H9 (cell line): ENCODE data around the gene NOBOX. TPM values are rescaled to one million over a fixed set of nuclear protein-coding genes. Genes with fewer than 3 reads are reported as not detected.

Experiments used
- DNase-seq: peaks from one replicate; pipeline ENCODE4 v3.0.0-alpha.2; 2017
- H2AFZ ChIP-seq: one replicate; pipeline ENCODE4 v1.6.1; 2013; ENCODE audit warnings: mild to moderate bottlenecking, low read length, control low read depth, moderate library complexity
- H2AK5ac ChIP-seq: 2 replicates; pipeline ENCODE4 v1.6.1; 2013; ENCODE audit warnings: low read length, control low read depth, mixed read lengths; ENCODE audit not compliant: insufficient read length
- H2BK120ac ChIP-seq: one replicate; pipeline ENCODE4 v1.6.1; 2013; ENCODE audit warnings: low read depth, mild to moderate bottlenecking, low read length, control low read depth, inconsistent platforms; ENCODE audit not compliant: poor library complexity, severe bottlenecking
- H2BK12ac ChIP-seq: 2 replicates; pipeline ENCODE4 v1.6.1; 2013; ENCODE audit warnings: low read length, control low read depth, mixed read lengths, low read depth; ENCODE audit not compliant: insufficient read length
- H2BK15ac ChIP-seq: 2 replicates; pipeline ENCODE4 v1.6.1; 2013; ENCODE audit warnings: low read depth, low read length, control low read depth
- H2BK20ac ChIP-seq: one replicate; pipeline ENCODE4 v1.6.1; 2013; ENCODE audit warnings: low read depth, mild to moderate bottlenecking, low read length, control low read depth, inconsistent platforms; ENCODE audit not compliant: poor library complexity, severe bottlenecking
- H2BK5ac ChIP-seq: 2 replicates; pipeline ENCODE4 v1.6.1; 2013; ENCODE audit warnings: low read length, control low read depth, mixed read lengths; ENCODE audit not compliant: insufficient read length
- H3K14ac ChIP-seq: 2 replicates; pipeline ENCODE4 v1.6.1; 2013; ENCODE audit warnings: low read length, control low read depth; ENCODE audit not compliant: insufficient read depth
- H3K18ac ChIP-seq: 2 replicates; pipeline ENCODE4 v1.6.1; 2013; ENCODE audit warnings: low read depth, mild to moderate bottlenecking, mixed read lengths, low read length, control low read depth; ENCODE audit not compliant: insufficient read length
- H3K23ac ChIP-seq: 2 replicates; pipeline ENCODE4 v1.6.1; 2013; ENCODE audit warnings: low read length, control low read depth, mixed read lengths, low read depth; ENCODE audit not compliant: insufficient read length
- H3K23me2 ChIP-seq: 2 replicates; pipeline ENCODE4 v1.6.1; 2013; ENCODE audit warnings: low read depth, mild to moderate bottlenecking, mixed read lengths, low read length, control low read depth; ENCODE audit not compliant: insufficient read length, poor library complexity, severe bottlenecking
- H3K27ac ChIP-seq: 2 replicates; pipeline ENCODE4 v1.5.1; 2013; ENCODE audit warnings: low read length, control low read depth, mixed read lengths, low read depth; ENCODE audit not compliant: insufficient read length
- H3K27me3 ChIP-seq: 2 replicates; pipeline ENCODE4 v1.6.1; 2013; ENCODE audit warnings: low read length, control low read depth, inconsistent platforms; ENCODE audit not compliant: insufficient read depth
- H3K4ac ChIP-seq: 2 replicates; pipeline ENCODE4 v1.6.1; 2013; ENCODE audit warnings: low read depth, mild to moderate bottlenecking, control low read depth, inconsistent platforms, low read length, moderate library complexity
- H3K4me1 ChIP-seq: 2 replicates; pipeline ENCODE4 v1.6.1; 2013; ENCODE audit warnings: low read length, control low read depth, inconsistent platforms; ENCODE audit not compliant: insufficient read depth
- H3K4me2 ChIP-seq: 2 replicates; pipeline ENCODE4 v1.6.1; 2013; ENCODE audit warnings: low read length, control low read depth, mixed read lengths; ENCODE audit not compliant: insufficient read length, insufficient read depth
- H3K56ac ChIP-seq: 2 replicates; pipeline ENCODE4 v1.6.1; 2013; ENCODE audit warnings: low read depth, mild to moderate bottlenecking, mixed read lengths, low read length, control low read depth; ENCODE audit not compliant: insufficient read length
- H3K79me1 ChIP-seq: 2 replicates; pipeline ENCODE4 v1.6.1; 2013; ENCODE audit warnings: low read depth, mild to moderate bottlenecking, moderate library complexity, low read length, control low read depth, inconsistent platforms; ENCODE audit not compliant: insufficient read depth, poor library complexity, severe bottlenecking
- H3K79me2 ChIP-seq: 2 replicates; pipeline ENCODE4 v1.6.1; 2013; ENCODE audit warnings: low read length, control low read depth, inconsistent platforms; ENCODE audit not compliant: insufficient read depth
- H3K9ac ChIP-seq: 2 replicates; pipeline ENCODE4 v1.6.1; 2013; ENCODE audit warnings: low read length, control low read depth, mixed read lengths; ENCODE audit not compliant: insufficient read length; ENCODE audit errors: extremely low read depth
- H3K9me3 ChIP-seq: one replicate; pipeline ENCODE4 v1.6.1; 2013; ENCODE audit warnings: low read depth, low read length, inconsistent platforms; ENCODE audit not compliant: control insufficient read depth
- H3T11ph ChIP-seq: one replicate; pipeline ENCODE4 v1.6.1; 2013; ENCODE audit warnings: mild to moderate bottlenecking, low read length, control low read depth, inconsistent platforms
- H4K20me1 ChIP-seq: one replicate; pipeline ENCODE4 v1.6.1; 2013; ENCODE audit not compliant: control insufficient read depth, insufficient read length, insufficient read depth
- H4K5ac ChIP-seq: 2 replicates; pipeline ENCODE4 v1.6.1; 2013; ENCODE audit warnings: low read depth, mild to moderate bottlenecking, mixed read lengths, low read length, control low read depth; ENCODE audit not compliant: insufficient read length
- H4K8ac ChIP-seq: replicated peaks from 2 replicates; pipeline ENCODE4 v1.6.1; 2013; ENCODE audit warnings: low read length, control low read depth, mixed read lengths, low read depth; ENCODE audit not compliant: insufficient read length
- H4K91ac ChIP-seq: 2 replicates; pipeline ENCODE4 v1.6.1; 2013; ENCODE audit warnings: low read depth, mild to moderate bottlenecking, moderate library complexity, mixed read lengths, low read length, control low read depth; ENCODE audit not compliant: insufficient read length
- H3K27ac Mint-ChIP-seq, 3 experiments: 2 replicates in 2 of 3; 3 replicates in 1 of 3; pipeline ENCODE4 v1.8.0; 2020 to 2021; ENCODE audit warnings: mixed read lengths in 3 of 3, mild to moderate bottlenecking in 1 of 3, moderate library complexity in 1 of 3
- H3K27me3 Mint-ChIP-seq: 2 replicates; pipeline ENCODE4 v1.8.0; 2021; ENCODE audit warnings: low read depth, mild to moderate bottlenecking, moderate library complexity, mixed read lengths
- H3K36me3 Mint-ChIP-seq, 3 experiments: 2 replicates in 2 of 3; 3 replicates in 1 of 3; pipeline ENCODE4 v1.8.0; 2020 to 2021; ENCODE audit warnings: low read depth in 3 of 3, mixed read lengths in 3 of 3; ENCODE audit not compliant: insufficient read depth in 1 of 3
- H3K4me1 Mint-ChIP-seq, 2 experiments: 2 replicates each; pipeline ENCODE4 v1.8.0; 2020; ENCODE audit warnings: mixed read lengths in 2 of 2
- H3K4me3 Mint-ChIP-seq, 2 experiments: 2 replicates in 1 of 2; 3 replicates in 1 of 2; pipeline ENCODE4 v1.8.0; 2020 to 2021; ENCODE audit warnings: mild to moderate bottlenecking in 2 of 2, mixed read lengths in 2 of 2, moderate library complexity in 1 of 2
- H3K9me3 Mint-ChIP-seq, 2 experiments: 2 replicates in 1 of 2; 3 replicates in 1 of 2; pipeline ENCODE4 v1.8.0; 2020; ENCODE audit warnings: mild to moderate bottlenecking in 2 of 2, mixed read lengths in 2 of 2, moderate library complexity in 1 of 2
- total RNA-seq: library from RNA; stranded (reverse); gene quantifications from 2 replicates; pipeline ENCODE4 v1.2.1, GENCODE V29; 2021
- TF ChIP-seq, protein P1 (sequence below): fragments of 200-600 bp; sonication (generic); conservative IDR thresholded peaks from 3 replicates; pipeline ENCODE4 v1.8.0; 2021; ENCODE audit warnings: antibody characterized with exemption, mild to moderate bottlenecking

Gene NOBOX
- total RNA-seq, 1 experiment from 2014 or later: not detected

- Histone ChIP-seq H2BK15ac (no peak overlapping the region), H2BK20ac (no peak overlapping the region), H2AK5ac (no peak overlapping the region), H3K4me1 (peaks cover 4% of the 10 kb centered on the region; the same call in 1 of the 2 replicates), H3K14ac (no peak overlapping the region), H2BK120ac (no peak overlapping the region), H3K27ac (no peak overlapping the region), H2AFZ (no peak overlapping the region), H2BK5ac (no peak overlapping the region), H4K91ac (no peak overlapping the region), H4K20me1 (no peaks in the 10 kb centered on the region), H3K9me3 (no peaks in the 10 kb centered on the region), H3K79me1 (no peaks in the 10 kb centered on the region), H3K4ac (no peak overlapping the region), H4K8ac (no peak overlapping the region), H3K9ac (no peak overlapping the region), H3K4me2 (no peak overlapping the region), H2BK12ac (no peak overlapping the region), H3K56ac (no peak overlapping the region), H3K23ac (no peak overlapping the region), H3K23me2 (no peaks in the 10 kb centered on the region), H4K5ac (no peak overlapping the region), H3K79me2 (no peaks in the 10 kb centered on the region), H3K27me3 (no peaks in the 10 kb centered on the region), H3T11ph (no peak overlapping the region), H3K18ac (no peak overlapping the region)
- Mint-ChIP-seq H3K27me3 (no peaks in the 10 kb centered on the region), H3K27ac (no peak overlapping the region), H3K9me3 (peaks cover 9 to 12% of the 10 kb centered on the region in 2 experiments; a peak in 4 of 5 replicates), H3K36me3 (peaks cover 0 to 20% (median 4%) of the 10 kb centered on the region in 3 experiments; a peak in 5 of 7 replicates), H3K4me3 (no peak overlapping the region), H3K4me1 (peaks cover 5 to 12% of the 10 kb centered on the region in 2 experiments)
- TF ChIP-seq, protein P1, sequence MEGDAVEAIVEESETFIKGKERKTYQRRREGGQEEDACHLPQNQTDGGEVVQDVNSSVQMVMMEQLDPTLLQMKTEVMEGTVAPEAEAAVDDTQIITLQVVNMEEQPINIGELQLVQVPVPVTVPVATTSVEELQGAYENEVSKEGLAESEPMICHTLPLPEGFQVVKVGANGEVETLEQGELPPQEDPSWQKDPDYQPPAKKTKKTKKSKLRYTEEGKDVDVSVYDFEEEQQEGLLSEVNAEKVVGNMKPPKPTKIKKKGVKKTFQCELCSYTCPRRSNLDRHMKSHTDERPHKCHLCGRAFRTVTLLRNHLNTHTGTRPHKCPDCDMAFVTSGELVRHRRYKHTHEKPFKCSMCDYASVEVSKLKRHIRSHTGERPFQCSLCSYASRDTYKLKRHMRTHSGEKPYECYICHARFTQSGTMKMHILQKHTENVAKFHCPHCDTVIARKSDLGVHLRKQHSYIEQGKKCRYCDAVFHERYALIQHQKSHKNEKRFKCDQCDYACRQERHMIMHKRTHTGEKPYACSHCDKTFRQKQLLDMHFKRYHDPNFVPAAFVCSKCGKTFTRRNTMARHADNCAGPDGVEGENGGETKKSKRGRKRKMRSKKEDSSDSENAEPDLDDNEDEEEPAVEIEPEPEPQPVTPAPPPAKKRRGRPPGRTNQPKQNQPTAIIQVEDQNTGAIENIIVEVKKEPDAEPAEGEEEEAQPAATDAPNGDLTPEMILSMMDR: no peak
- no peak for DNase-seq
These were observed 12.4 kb upstream of the NOBOX start for GRCh38 chr7:144415858-144416257.
